ENCODE measurements around the gene PPIL1.

Gene PPIL1

DNA sequence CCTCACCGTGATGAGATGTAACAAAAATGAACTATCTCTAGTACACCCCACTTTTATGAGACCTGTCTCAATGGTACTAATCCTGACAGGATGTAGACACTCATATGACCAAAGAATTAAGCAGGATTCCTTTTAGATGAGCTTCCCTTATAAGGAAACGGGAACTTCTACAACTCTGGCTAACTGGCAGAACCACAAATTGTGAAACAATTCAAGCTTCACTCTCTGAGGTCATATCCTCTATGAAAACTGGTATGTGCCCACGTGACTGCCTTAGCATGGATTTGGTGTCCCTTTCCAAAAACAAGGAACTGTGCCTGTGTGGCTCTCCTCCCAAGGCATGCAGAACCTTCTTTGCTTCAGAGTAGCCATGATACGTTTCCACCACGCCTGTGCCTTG is 21.3 kb downstream of the PPIL1 start:
- no peak for TF ChIP-seq EZH2phosphoT487 (IDR thresholded peaks at IDR 0.05; ENCODE audit: low read length)
- no peak overlapping the region for H2AFZ ChIP-seq (ENCODE audit: low read length)
- H3K4me3 ChIP-seq (ENCODE audit: low read length), result no peak overlapping the region
- no peak for DNase-seq
- H3K9me2 ChIP-seq (replicated peaks; ENCODE audit: insufficient read depth, low read length), result no peaks in the 10 kb centered on the region
- H3K9ac ChIP-seq (ENCODE audit: low read length), result no peak overlapping the region
- H3K79me2 ChIP-seq (ENCODE audit: low read length), result peaks cover 11% of the 10 kb centered on the region
- no peaks in the 10 kb centered on the region for H3K4me1 ChIP-seq (ENCODE audit: low read length)
- no peaks in the 10 kb centered on the region for H3F3A ChIP-seq (ENCODE audit: insufficient read depth, low read length)
- H3K36me3 ChIP-seq (replicated peaks; ENCODE audit: insufficient read depth, low read length), result no peaks in the 10 kb centered on the region
- no peaks in the 10 kb centered on the region for H3K9me3 ChIP-seq (replicated peaks; ENCODE audit: insufficient read depth, low read length)
- no peak overlapping the region for H3K4me2 ChIP-seq (ENCODE audit: low read depth, low read length)
- H3K27me3 ChIP-seq (replicated peaks; ENCODE audit: insufficient read depth, low read length), result no peaks in the 10 kb centered on the region
- no peaks in the 10 kb centered on the region for H4K20me1 ChIP-seq (ENCODE audit: insufficient read depth, low read length)
- H3K27ac ChIP-seq (ENCODE audit: low read length), result no peak overlapping the region

DNA sequence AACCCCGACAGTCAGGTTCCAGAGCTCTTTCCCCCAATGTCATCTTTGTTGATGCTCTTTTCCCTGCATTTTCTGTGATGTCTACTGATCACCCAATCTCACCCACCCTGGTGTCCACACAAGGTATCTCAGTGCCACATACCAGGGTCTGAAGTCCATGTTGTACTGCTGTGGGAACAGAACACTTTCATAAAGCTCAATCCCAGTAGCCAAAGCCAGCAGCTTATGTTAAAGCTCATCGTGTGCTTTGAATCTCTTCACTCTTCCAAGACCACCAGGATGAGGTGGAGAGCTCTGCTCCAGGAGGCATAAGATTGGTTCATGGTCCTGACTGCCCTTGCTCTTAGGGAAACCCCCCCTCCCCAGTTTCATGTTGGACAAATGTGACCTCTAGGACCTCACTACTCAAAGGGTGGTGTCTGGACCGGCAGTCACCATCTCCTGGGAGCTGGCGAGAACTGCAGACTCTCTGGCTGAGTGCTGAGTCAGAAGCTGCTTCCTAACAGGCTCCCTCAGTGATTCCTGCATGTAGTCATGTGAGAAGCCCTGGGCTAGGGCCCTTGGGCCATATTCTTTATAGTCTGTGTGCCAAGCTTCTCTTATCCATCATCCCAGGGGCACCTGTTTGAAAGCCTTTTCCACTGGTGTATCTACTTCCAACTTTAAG is 22.0 kb downstream of the PPIL1 start:
- TF ChIP-seq EZH2 (optimal IDR thresholded peaks at IDR 0.05; ENCODE audit: low read depth, low read length) (no peak), EZH2phosphoT487 (IDR thresholded peaks at IDR 0.05; ENCODE audit: low read length) (no peak)
- no peaks in the 10 kb centered on the region for H3K4me1 ChIP-seq (ENCODE audit: low read length)
- no peak overlapping the region for H3K4me2 ChIP-seq (ENCODE audit: low read depth, low read length)
- H3K79me2 ChIP-seq (ENCODE audit: low read length), result peaks cover 6% of the 10 kb centered on the region
- H3K27ac ChIP-seq (ENCODE audit: low read length), result no peak overlapping the region
- no peak overlapping the region for H2AFZ ChIP-seq (ENCODE audit: low read length)
- H3K9me2 ChIP-seq (replicated peaks; ENCODE audit: insufficient read depth, low read length), result no peaks in the 10 kb centered on the region
- no peaks in the 10 kb centered on the region for H3K9me3 ChIP-seq (replicated peaks; ENCODE audit: insufficient read depth, low read length)
- H3K9ac ChIP-seq (ENCODE audit: low read length), result no peak overlapping the region
- no peak for DNase-seq
- no peak overlapping the region for H3K4me3 ChIP-seq (ENCODE audit: low read length)
- no peaks in the 10 kb centered on the region for H3K27me3 ChIP-seq (replicated peaks; ENCODE audit: insufficient read depth, low read length)
- H3F3A ChIP-seq (ENCODE audit: insufficient read depth, low read length), result no peaks in the 10 kb centered on the region
- no peaks in the 10 kb centered on the region for H3K36me3 ChIP-seq (replicated peaks; ENCODE audit: insufficient read depth, low read length)
- no peaks in the 10 kb centered on the region for H4K20me1 ChIP-seq (ENCODE audit: insufficient read depth, low read length)

DNA sequence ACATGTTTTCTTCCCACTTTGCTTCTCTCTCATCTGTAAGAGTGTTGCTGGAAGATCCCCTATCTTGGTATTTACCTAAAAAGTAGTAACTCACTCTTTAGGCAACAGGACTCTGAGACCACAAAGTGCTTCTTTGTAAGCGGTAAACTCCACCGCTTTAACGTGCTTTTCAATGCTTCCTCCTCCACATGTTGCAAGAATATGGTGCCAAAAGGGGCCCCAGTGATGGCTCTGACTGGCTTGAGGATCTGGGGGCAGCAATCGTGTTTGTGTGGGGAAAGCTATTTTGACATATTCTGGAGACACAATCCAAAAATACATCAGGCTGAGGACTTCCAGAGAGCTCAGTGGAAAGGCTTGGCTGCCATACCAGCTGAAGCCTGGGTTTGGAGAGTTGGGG is 23.0 kb downstream of the PPIL1 start:
- DNase-seq, result no peak
- TF ChIP-seq EZH2 (optimal IDR thresholded peaks at IDR 0.05; ENCODE audit: low read depth, low read length), result no peak
- TF ChIP-seq EZH2phosphoT487 (IDR thresholded peaks at IDR 0.05; ENCODE audit: low read length), result no peak
- TF ChIP-seq, protein P1, sequence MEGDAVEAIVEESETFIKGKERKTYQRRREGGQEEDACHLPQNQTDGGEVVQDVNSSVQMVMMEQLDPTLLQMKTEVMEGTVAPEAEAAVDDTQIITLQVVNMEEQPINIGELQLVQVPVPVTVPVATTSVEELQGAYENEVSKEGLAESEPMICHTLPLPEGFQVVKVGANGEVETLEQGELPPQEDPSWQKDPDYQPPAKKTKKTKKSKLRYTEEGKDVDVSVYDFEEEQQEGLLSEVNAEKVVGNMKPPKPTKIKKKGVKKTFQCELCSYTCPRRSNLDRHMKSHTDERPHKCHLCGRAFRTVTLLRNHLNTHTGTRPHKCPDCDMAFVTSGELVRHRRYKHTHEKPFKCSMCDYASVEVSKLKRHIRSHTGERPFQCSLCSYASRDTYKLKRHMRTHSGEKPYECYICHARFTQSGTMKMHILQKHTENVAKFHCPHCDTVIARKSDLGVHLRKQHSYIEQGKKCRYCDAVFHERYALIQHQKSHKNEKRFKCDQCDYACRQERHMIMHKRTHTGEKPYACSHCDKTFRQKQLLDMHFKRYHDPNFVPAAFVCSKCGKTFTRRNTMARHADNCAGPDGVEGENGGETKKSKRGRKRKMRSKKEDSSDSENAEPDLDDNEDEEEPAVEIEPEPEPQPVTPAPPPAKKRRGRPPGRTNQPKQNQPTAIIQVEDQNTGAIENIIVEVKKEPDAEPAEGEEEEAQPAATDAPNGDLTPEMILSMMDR (IDR thresholded peaks at IDR 0.05; ENCODE audit: low read length), result no peak
- H3K27ac ChIP-seq (ENCODE audit: low read length), result no peak overlapping the region

DNA sequence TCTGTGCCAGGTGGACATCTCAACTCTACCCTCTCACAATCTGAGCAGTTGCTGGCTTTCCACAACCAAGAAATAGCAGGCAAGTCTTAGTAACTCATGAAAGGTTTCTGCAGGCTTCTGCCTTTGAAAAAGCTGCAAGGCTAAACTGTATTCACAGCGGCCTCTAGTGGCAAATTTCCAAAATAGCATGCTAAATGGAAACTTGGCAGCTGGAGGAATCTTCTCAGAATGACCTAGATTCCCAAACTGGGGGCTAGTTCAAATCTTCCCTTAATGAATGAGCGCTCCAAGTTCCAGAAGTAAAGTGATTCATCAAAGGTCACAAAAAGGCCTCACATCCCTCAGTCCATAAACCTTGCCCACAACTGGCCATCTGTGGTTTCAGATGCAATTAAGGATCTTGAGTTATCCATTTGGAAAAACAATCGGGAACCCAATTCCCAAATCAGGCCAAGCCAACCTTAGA is 23.4 kb downstream of the PPIL1 start:
- H3K27me3 ChIP-seq (replicated peaks; ENCODE audit: insufficient read depth, low read length), result no peaks in the 10 kb centered on the region
- H3K27ac ChIP-seq (ENCODE audit: low read length), result no peak overlapping the region
- H2AFZ ChIP-seq (ENCODE audit: low read length), result no peak overlapping the region
- no peaks in the 10 kb centered on the region for H3K79me2 ChIP-seq (ENCODE audit: low read length)
- no peaks in the 10 kb centered on the region for H4K20me1 ChIP-seq (ENCODE audit: insufficient read depth, low read length)
- H3K4me3 ChIP-seq (ENCODE audit: low read length), result no peak overlapping the region
- no peak overlapping the region for H3K9ac ChIP-seq (ENCODE audit: low read length)
- peak; percentile 56 for DNase-seq
- TF ChIP-seq EZH2phosphoT487 (IDR thresholded peaks at IDR 0.05; ENCODE audit: low read length) (no peak), EZH2 (optimal IDR thresholded peaks at IDR 0.05; ENCODE audit: low read depth, low read length) (no peak)
- TF ChIP-seq, protein P1 (IDR thresholded peaks at IDR 0.05; ENCODE audit: low read length), result peak; percentile 79
- H3K9me3 ChIP-seq (replicated peaks; ENCODE audit: insufficient read depth, low read length), result no peaks in the 10 kb centered on the region
- no peak overlapping the region for H3K4me2 ChIP-seq (ENCODE audit: low read depth, low read length)
- H3K4me1 ChIP-seq (ENCODE audit: low read length), result no peaks in the 10 kb centered on the region
- no peaks in the 10 kb centered on the region for H3K9me2 ChIP-seq (replicated peaks; ENCODE audit: insufficient read depth, low read length)
- H3K36me3 ChIP-seq (replicated peaks; ENCODE audit: insufficient read depth, low read length), result no peaks in the 10 kb centered on the region
- H3F3A ChIP-seq (ENCODE audit: insufficient read depth, low read length), result no peaks in the 10 kb centered on the region

More for the DNA sequence above, 23.0 kb downstream of the PPIL1 start:
- Histone ChIP-seq H3K4me1 (ENCODE audit: low read length) (no peaks in the 10 kb centered on the region), H3K79me2 (ENCODE audit: low read length) (0 out of 2 replicates have a peak, but pooled peaks cover 4% of the 10 kb centered on the region), H3K4me2 (ENCODE audit: low read depth, low read length) (no peak overlapping the region), H3K9ac (ENCODE audit: low read length) (no peak overlapping the region), H2AFZ (ENCODE audit: low read length) (no peak overlapping the region), H3K9me2 (replicated peaks; ENCODE audit: insufficient read depth, low read length) (no peaks in the 10 kb centered on the region), H3K27me3 (replicated peaks; ENCODE audit: insufficient read depth, low read length) (no peaks in the 10 kb centered on the region), H3K9me3 (replicated peaks; ENCODE audit: insufficient read depth, low read length) (no peaks in the 10 kb centered on the region), H3K4me3 (ENCODE audit: low read length) (no peak overlapping the region), H3K36me3 (replicated peaks; ENCODE audit: insufficient read depth, low read length) (no peaks in the 10 kb centered on the region), H4K20me1 (ENCODE audit: insufficient read depth, low read length) (no peaks in the 10 kb centered on the region), H3F3A (ENCODE audit: insufficient read depth, low read length) (no peaks in the 10 kb centered on the region)

Measured in MM.1S (cell line).